K562 (cell line): ENCODE measurements around the gene STOX2. TPM values are rescaled to one million over a fixed set of nuclear protein-coding genes. Genes with fewer than 3 reads are reported as not detected.

Experiments
- ATAC-seq: fragments of 200-7000 bp; cut with Tn5 transposase; 3 replicates; pipeline ENCODE4 v1.9.1; 2020; ENCODE audit warnings: moderate library complexity
- BruUV-seq: library from RNA; stranded (reverse); fragments of 400-500 nt; replicated peaks from 2 replicates; lab custom pipeline; 2021; lab: Mats Ljungman, UMichigan
- CTCF ChIA-PET: fragments of 300-600 bp; formaldehyde crosslinking; extraction: SDS; loops from one replicate; lab custom pipeline; 2021; ENCODE audit warnings: low intra/inter-chr PET ratio; lab: Yijun Ruan, JAX
- POLR2A ChIA-PET: fragments of 300-600, 350-650 bp; sonication (Branson Sonifier 250); formaldehyde crosslinking; extraction: SDS; loops from one replicate; lab custom pipeline; 2021; ENCODE audit warnings: antibody characterized with exemption, inconsistent platforms; lab: Yijun Ruan, JAX
- DNase-seq, 4 experiments: peaks; one replicate each; pipeline versions ENCODE4 v3.0.0 to v3.0.0-alpha.2; 2011 to 2018; ENCODE audit warnings: low spot score in 3 of 4, mixed read lengths in 3 of 4; ENCODE audit errors: extremely low read depth in 1 of 4
- FAIRE-seq: peaks from 2 replicates; lab custom pipeline; 2011; peaks lifted over from hg19 to GRCh38; lab: Jason Lieb, UNC
- H2AFZ ChIP-seq: 2 replicates; pipeline ENCODE4 v1.6.0; 2011; ENCODE audit warnings: low read depth, low read length, control low read depth, inconsistent platforms
- H3K27ac ChIP-seq: fragments of 200-600 bp; 3 replicates; pipeline ENCODE4 v1.8.0; 2011; ENCODE audit warnings: low read depth, mild to moderate bottlenecking, control low read depth, inconsistent platforms, low read length, moderate library complexity, mixed read lengths; ENCODE audit errors: extremely low read depth
- H3K27me3 ChIP-seq, 2 experiments: fragments of 300-600 bp in 1 of 2; 2 replicates in 1 of 2; 3 replicates in 1 of 2; pipeline versions ENCODE4 v1.6.0 to v1.8.0; 2011; ENCODE audit warnings: inconsistent platforms in 2 of 2, low read length in 2 of 2, mild to moderate bottlenecking in 1 of 2, mixed read lengths in 1 of 2, moderate library complexity in 1 of 2; ENCODE audit not compliant: control insufficient read depth in 2 of 2, insufficient read depth in 2 of 2
- H3K36me3 ChIP-seq: fragments of 300-600 bp; 3 replicates; pipeline ENCODE4 v1.8.0; 2011; ENCODE audit warnings: mild to moderate bottlenecking, low read length, inconsistent platforms; ENCODE audit not compliant: control insufficient read depth, insufficient read depth
- H3K4me1 ChIP-seq, 2 experiments: fragments of 200-600 bp in 1 of 2; replicated peaks in 1 of 2; 2 replicates in 1 of 2; 3 replicates in 1 of 2; pipeline versions ENCODE4 v1.5.1 to v1.8.0; 2011; ENCODE audit warnings: inconsistent platforms in 2 of 2, low read length in 2 of 2, mild to moderate bottlenecking in 1 of 2, mixed read lengths in 1 of 2, moderate library complexity in 1 of 2; ENCODE audit not compliant: control insufficient read depth in 2 of 2, insufficient read depth in 2 of 2
- H3K4me2 ChIP-seq: 2 replicates; pipeline ENCODE4 v1.6.1; 2011; ENCODE audit warnings: low read length, control low read depth, inconsistent platforms, mixed read lengths; ENCODE audit not compliant: insufficient read depth
- H3K4me3 ChIP-seq: fragments of 200-600 bp; sonication (generic), shearing (Covaris generic); 2 replicates; pipeline ENCODE4 v1.5.1; 2016; ENCODE audit warnings: control low read depth, inconsistent platforms
- H3K79me2 ChIP-seq: fragments of 200-600 bp; 3 replicates; pipeline ENCODE4 v1.8.0; 2011; ENCODE audit warnings: low read length, inconsistent platforms; ENCODE audit not compliant: control insufficient read depth, insufficient read depth
- H3K9ac ChIP-seq, 2 experiments: 2 replicates each; pipeline versions ENCODE4 v1.6.0 to v1.6.1; 2011; ENCODE audit warnings: low read depth in 2 of 2, low read length in 2 of 2, control low read depth in 1 of 2, inconsistent platforms in 1 of 2, mild to moderate bottlenecking in 1 of 2, mixed read lengths in 1 of 2; ENCODE audit not compliant: insufficient read depth in 1 of 2
- H3K9me1 ChIP-seq: one replicate; pipeline ENCODE4 v1.6.0; 2011; ENCODE audit warnings: inconsistent platforms, mild to moderate bottlenecking, low read length, moderate library complexity; ENCODE audit not compliant: control insufficient read depth, insufficient read depth
- H3K9me3 ChIP-seq: replicated peaks from 2 replicates; pipeline ENCODE4 v1.5.1; 2011; ENCODE audit warnings: low read depth, low read length, inconsistent platforms; ENCODE audit not compliant: control insufficient read depth, insufficient read depth
- H4K20me1 ChIP-seq: replicated peaks from 2 replicates; pipeline ENCODE4 v1.6.1; 2011; ENCODE audit warnings: low read length, inconsistent platforms, mixed read lengths; ENCODE audit not compliant: control insufficient read depth, insufficient read depth
- ARID4B ChIP-seq: sonication (generic); formaldehyde crosslinking; IDR thresholded peaks from 2 replicates; pipeline ENCODE4 v1.8.0; 2022; ENCODE audit warnings: mild to moderate bottlenecking, missing genetic modification reagents
- EP400 ChIP-seq: fragments of 450-650 bp; IDR thresholded peaks from 2 replicates; pipeline ENCODE4 v1.6.1; 2017; ENCODE audit warnings: antibody characterized with exemption, mild to moderate bottlenecking, moderate library complexity
- FOXJ2 ChIP-seq: fragments of 200-800 bp; sonication (Bioruptor generic); IDR thresholded peaks from 2 replicates; pipeline ENCODE4 v1.6.1; 2016; ENCODE audit warnings: missing genetic modification characterization, missing compliant biosample characterization
- HNRNPH1 ChIP-seq: fragments of 200-400 bp; formaldehyde crosslinking; optimal IDR thresholded peaks from 2 replicates; pipeline ENCODE3; 2017; ENCODE audit warnings: low read depth, mild to moderate bottlenecking, low read length, moderate library complexity
- NFATC3 ChIP-seq: fragments of 450-650 bp; IDR thresholded peaks from 2 replicates; pipeline ENCODE4 v1.6.1; 2017; ENCODE audit warnings: mild to moderate bottlenecking
- PTRF ChIP-seq: fragments of 450-650 bp; IDR thresholded peaks from 2 replicates; pipeline ENCODE4 v1.6.1; 2016; ENCODE audit warnings: mild to moderate bottlenecking, missing genetic modification characterization, missing compliant biosample characterization
- SIX5 ChIP-seq, 2 experiments: IDR thresholded peaks; 2 replicates each; pipeline ENCODE4 v1.6.1; 2011; ENCODE audit warnings: low read length in 2 of 2, borderline replicate concordance in 1 of 2, low read depth in 1 of 2, mild to moderate bottlenecking in 1 of 2, moderate library complexity in 1 of 2; ENCODE audit not compliant: insufficient read depth in 1 of 2
- XRCC3 ChIP-seq: fragments of 450-650 bp; IDR thresholded peaks from 2 replicates; pipeline ENCODE4 v1.6.1; 2017; ENCODE audit warnings: mild to moderate bottlenecking, moderate library complexity
- ZNF23 ChIP-seq: fragments of 250-450 bp; sonication (Bioruptor Pico); IDR thresholded peaks from 2 replicates; pipeline ENCODE4 v1.4.0; 2020; ENCODE audit warnings: mild to moderate bottlenecking
- ZNF318 ChIP-seq, 2 experiments: fragments of 450-650 bp; IDR thresholded peaks; 2 replicates each; pipeline ENCODE4 v1.6.1; 2016; ENCODE audit warnings: mild to moderate bottlenecking in 2 of 2, borderline replicate concordance in 1 of 2, low read depth in 1 of 2, moderate library complexity in 1 of 2
- WGBS: fragments of 100-300 bp; shearing (Covaris generic); methylation state at CpG from one replicate; pipeline ENCODE4 v1.1.6; 2016; ENCODE audit warnings: low coverage, mixed read lengths; ENCODE audit not compliant: insufficient coverage; ENCODE audit errors: missing lambda C conversion rate; 5-methylcytosine and 5-hydroxymethylcytosine counted together
- in situ Hi-C: fragments of 300-500 bp; cut with MboI; formaldehyde crosslinking; loops from 4 replicates; pipeline ENCODE4 v1.15.0; 2018; ENCODE audit warnings: inconsistent platforms, mixed read lengths
- intact Hi-C: fragments of 100-400 bp; cut with micrococcal nuclease; formaldehyde crosslinking; loops from 2 replicates; pipeline ENCODE4 v1.14.2; 2022
- polyA plus RNA-seq, 8 experiments: library from polyadenylated mRNA; depleted of rRNA in 4 of 8; stranded (reverse) in 5 of 8; unstranded in 3 of 8; fragments of >200 nt; fragmentation: Nextera tagmentation in 2 of 8; fragmentation: Illumina TruSeq in 1 of 8; extraction: Ambion mirVana in 2 of 8; extraction: Trizol in 1 of 8; gene quantifications; 2 replicates each; pipeline versions ENCODE4 v1.2.1 to v1.2.3, GENCODE V29; 2011 to 2014; ENCODE audit warnings: inconsistent platforms in 1 of 8, missing spikeins in 1 of 8
- total RNA-seq, 7 experiments: library from RNA; depleted of rRNA in 6 of 7; stranded (reverse); fragments of >200 nt in 6 of 7; fragmentation: Illumina TruSeq in 2 of 7; extraction: Trizol in 2 of 7; gene quantifications; 2 replicates each; pipeline versions ENCODE4 v1.2.1 to v1.2.3, GENCODE V29; 2011 to 2021; ENCODE audit warnings: low replicate concordance in 1 of 7

STOX2 gene
- total and polyA plus RNA-seq, 9 of the 15 experiments (the other 6 are each of a cell fraction or from before 2014, with no cell fraction given): not detected

GRCh38 chr4:183909801-183910200 is 4.7 kb downstream of the STOX2 start:
- Histone ChIP-seq H3K4me3 (no peak overlapping the region), H3K9ac (no peak overlapping the region), H3K27ac (no peak overlapping the region), H2AFZ (no peak overlapping the region), H3K9me3 (no peaks in the 10 kb centered on the region), H3K79me2 (no peaks in the 10 kb centered on the region), H4K20me1 (no peaks in the 10 kb centered on the region; the same call in 1 of the 2 replicates), H3K4me2 (no peak overlapping the region), H3K9me1 (no peaks in the 10 kb centered on the region), H3K36me3 (no peaks in the 10 kb centered on the region), H3K4me1 (peaks cover 0 to 19% of the 10 kb centered on the region in 2 experiments; a peak in 2 of 5 replicates), H3K27me3 (peaks cover 14 to 46% of the 10 kb centered on the region in 2 experiments; a peak in 4 of 5 replicates)
- POLR2A ChIA-PET: no interaction called here
- no TSS peak for BruUV-seq
- ATAC-seq (no peak), FAIRE-seq (no peak), DNase-seq (no peak)
- 0% methylated on average over 5 of the region's 5 CpGs for WGBS
- CTCF ChIA-PET: no interaction called here
- intact Hi-C loops: no loop called here
- in situ Hi-C loops: no loop called here
- TF ChIP-seq SIX5 (IDR thresholded peaks at IDR 0.05; ENCODE audit: borderline replicate concordance in 1 of 2, insufficient read depth in 1 of 2, low read depth in 1 of 2, low read length in 2 of 2) (no peak), NFATC3 (no peak), ZNF23 (no peak), FOXJ2 (tag) (no peak), ZNF318 (IDR thresholded peaks at IDR 0.05; ENCODE audit: borderline replicate concordance in 1 of 2, low read depth in 1 of 2) (no peak), EP400 (no peak), XRCC3 (no peak), HNRNPH1 (no peak), ARID4B (no peak), PTRF (tag) (no peak)
